ENCODE results near the gene PSMC3IP.

Gene PSMC3IP

DNA sequence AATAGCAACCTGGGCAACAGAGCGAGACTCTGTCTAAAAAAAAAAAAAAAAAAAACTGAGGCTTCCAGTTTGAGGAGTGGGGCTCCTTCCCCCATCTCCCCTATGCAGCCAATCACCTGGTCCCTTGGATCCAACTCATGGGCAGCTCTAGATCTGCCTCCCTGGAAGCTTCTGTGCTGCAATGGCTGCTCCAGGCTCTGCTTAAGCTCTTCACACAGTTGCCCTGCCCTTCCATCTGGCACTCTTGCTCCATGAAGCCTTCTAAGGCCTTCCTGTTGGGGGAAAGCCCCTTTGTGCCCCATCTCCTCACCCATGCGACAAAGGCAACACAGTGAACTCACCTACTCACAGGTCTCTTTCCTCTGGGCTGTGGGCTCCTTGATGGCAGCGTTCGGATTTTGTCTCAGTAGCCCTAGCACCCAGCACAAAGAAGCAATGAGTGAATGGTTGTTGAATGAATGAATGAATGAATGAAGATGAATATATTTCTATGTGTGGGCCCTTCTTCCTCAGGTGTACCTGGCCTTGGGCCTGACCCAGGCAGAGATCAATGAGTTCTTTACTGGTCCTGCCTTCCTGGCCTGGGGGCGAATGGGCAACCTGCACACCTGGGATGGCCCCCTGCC, 39.6 kb downstream of the PSMC3IP start:
- no peak for DNase-seq (ENCODE audit: low read depth)

DNA sequence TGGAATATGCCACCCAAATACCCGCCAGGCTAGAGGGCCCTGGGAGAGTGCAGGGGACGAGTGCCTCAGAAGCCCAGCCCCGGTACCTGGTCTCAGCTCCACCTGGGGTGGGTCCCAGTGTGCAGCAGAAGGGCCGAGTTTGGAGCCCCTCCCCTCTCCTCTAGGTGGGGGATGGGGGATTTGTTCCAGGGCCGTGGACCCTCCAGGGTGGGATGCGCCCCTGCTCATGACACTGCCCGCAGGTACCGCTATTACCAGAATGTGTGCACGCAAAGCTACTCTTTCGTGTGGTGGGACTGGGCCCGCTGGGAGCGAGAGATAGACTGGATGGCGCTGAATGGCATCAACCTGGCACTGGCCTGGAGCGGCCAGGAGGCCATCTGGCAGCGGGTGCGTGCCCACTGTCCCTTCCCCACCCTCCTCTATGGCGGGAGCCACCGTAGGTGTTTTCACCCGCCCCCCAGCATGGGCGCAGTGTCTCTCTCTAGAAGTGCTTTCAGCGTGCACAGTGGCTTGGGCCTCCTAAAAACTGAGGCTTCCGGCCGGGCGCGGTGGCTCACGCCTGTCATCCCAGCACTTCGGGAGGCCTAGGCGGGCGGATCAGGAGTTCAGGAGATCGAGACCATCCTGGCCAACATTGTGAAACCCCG, 40.2 kb downstream of the PSMC3IP start:
- DNase-seq (ENCODE audit: low read depth) = no peak

DNA sequence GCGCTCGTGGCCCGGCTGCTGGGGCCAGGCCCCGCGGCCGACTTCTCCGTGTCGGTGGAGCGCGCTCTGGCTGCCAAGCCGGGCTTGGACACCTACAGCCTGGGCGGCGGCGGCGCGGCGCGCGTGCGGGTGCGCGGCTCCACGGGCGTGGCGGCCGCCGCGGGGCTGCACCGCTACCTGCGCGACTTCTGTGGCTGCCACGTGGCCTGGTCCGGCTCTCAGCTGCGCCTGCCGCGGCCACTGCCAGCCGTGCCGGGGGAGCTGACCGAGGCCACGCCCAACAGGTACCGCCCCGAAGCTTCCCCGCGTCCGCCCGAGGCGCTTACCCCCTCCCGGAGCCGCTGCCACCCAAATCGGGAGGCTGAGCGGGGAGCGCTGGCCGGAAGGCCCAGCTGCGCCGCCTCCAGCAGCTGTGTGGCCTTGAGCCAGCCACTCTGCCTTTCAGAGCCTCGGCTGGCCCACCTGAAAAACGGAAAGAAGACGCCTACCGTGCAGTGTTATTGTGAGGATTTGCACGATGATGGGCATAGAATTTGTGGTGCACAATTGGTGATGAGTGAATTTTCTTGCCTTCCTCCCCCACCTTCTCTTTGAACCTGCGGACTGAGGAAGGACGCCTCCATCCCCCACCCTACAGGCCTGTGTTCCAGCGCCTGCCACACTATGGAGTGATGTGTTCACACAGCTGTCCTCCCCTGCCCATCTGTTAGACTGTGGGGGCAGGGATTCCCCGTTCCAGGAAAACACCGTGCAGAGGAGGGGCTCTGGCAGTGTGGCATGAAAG, 41.0 kb downstream of the PSMC3IP start:
- DNase-seq (ENCODE audit: low read depth) = peak; percentile 52

DNA sequence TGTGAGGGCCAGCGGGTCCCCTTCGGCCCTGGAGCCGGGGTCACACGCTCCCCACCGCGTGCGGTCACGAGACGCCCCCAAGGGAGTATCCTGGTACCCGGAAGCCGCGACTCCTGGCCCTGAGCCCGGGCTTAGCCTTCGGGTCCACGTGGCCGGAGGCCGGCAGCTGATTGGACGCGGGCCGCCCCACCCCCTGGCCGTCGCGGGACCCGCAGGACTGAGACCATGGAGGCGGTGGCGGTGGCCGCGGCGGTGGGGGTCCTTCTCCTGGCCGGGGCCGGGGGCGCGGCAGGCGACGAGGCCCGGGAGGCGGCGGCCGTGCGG, 41.5 kb downstream of the PSMC3IP start, which contains the start of gene NAGLU:
NAGLU (plus strand) TSS at position 194 of the 324 bp plus-strand sequence; CDS start at position 226, 32 bp downstream.
- peak; percentile 70 for DNase-seq (ENCODE audit: low read depth)

DNA sequence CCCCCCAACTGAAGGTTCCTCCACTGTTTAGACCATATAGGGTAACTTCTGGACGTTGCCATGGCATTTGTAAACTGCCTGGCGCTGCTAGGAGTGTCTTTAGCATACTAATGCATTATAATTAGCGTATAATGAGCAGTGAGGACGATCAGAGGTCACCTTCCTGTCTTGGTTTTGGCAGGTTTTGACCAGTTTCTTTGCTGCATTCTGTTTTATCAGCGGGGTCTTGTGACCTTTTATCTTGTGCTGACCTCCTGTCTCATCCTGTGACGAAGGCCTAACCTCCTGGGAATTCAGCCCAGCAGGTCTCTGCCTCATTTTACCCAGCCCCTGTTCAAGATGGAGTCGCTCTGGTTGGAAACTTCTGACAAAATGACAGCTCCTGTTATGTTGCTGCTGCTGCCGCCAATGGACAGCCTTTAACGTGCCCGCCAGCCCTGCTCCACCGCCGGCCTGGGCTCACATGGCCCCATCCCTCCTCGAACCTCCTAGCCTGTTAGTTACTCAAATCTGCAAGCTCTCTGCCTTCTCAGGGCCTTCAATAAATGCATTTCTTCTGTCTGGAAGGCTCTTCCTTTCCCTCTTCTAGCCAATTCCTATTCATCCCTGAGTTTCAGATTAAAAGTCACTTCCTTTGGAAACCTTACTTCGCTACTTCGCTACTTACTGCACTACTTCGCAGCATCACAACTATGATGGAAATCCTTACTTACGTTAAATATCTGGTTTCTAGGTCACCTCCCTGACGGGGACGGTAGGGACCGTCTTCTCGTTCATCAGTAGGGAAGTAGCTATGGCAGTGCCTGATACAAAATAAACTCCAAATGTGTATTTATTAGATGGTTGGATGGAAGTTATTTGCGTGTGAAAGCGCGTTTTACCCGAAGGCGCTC, 42.1 kb downstream of the PSMC3IP start:
- no peak for DNase-seq (ENCODE audit: low read depth)

DNA sequence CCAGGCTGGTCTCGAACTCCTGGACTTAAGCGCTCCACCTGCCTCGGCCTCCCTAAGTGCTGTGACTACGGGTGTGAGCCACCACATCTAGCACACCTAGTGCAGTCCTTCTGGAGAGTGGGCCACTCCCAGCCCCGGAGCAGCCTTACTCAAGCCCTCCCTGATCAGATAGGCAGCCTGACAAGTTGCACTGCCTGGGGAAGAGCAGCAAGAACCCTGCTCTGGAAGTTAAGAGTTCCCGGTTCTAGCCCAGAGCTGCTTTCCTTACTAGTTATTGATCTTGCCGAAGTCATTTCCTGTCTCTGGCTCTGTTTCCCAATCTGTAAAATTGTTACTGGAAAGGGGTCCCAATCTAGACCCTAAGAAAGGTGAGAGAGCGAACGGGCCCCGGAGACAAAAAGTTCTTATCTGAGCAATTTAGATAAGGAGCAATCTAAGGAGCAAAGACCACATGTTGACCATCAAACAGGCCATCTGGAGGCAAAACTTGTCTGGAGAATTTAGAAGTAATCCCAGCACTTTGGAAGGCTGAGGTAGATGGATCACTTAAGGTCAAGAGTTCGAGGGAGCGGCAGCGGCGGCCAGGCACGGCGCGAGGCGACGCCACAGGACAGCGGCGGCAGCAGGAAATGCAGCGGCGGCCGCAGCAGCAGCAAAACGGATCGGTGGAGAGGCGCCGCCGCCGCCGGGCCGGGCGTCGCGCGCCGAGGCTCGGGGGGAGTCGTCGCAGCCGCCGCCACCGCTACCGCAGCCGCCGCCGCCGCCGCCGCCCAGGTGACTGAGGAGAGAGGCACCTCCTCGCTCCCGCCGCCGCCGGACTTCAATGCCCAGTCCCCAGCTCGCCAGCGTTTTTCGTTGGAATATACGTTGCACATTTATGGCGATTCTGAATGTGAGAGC, 45.8 kb downstream of the PSMC3IP start:
- DNase-seq (ENCODE audit: low read depth) = no peak

DNA sequence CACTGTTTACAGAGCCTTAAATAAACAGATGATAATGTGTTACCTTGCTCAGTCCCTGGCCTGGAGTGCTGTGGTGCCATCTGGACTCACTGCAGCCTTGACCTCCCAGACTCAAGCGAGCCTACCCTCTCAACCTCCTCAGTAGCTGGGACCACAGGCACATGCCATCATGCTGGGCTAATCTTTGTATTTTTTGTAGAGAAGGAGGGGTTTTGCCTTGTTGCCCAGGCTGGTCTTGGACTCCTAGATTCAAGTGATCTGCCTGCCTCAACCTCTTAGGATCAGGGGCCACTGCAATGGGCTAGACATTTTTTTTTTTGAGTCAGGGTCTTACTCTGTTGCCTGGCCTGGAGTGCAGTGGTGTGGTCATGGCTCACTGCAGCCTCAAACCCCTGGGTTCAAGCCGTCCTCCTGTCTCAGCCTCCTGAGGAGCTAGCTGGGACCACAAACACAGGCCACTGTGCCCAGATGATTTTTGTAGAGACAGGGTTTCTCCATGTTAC, 46.5 kb downstream of the PSMC3IP start:
- DNase-seq (ENCODE audit: low read depth) = no peak

DNA sequence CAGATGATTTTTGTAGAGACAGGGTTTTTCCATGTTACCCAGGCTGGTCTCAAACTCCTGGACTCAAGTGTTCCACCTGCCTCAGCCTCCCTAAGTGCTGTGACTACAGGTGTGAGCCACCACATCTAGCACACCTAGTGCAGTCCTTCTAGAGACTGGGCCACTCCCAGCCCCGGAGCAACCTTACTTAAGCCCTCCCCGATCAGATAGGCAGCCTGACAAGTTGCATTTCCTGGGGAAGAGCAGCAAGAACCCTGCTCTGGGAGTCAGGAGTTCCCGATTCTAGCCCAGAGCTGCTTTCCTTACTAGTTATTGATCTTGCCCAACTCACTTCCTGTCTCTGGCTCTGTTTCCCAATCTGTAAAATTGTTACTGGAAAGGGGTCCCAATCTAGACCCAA, 48.5 kb downstream of the PSMC3IP start:
- no peak for DNase-seq (ENCODE audit: low read depth)

DNA sequence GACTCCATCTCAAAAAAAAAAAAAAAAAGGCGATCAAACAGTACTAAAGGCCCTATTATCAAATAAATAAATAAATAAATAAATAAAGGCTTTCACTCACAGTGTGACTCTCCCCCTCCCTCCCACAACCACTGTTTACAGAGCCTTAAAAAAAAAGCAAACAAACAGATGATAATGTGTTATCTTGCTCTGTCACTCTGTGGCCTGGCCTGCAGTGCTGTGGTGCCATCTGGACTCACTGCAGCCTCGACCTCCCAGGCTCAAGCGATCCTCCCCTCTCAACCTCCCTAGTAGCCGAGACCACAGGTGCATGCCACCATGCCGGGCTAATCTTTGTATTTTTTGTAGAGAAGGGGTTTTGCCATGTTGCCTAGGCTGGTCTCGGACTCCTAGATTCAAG, 49.6 kb downstream of the PSMC3IP start:
- no peak for DNase-seq (ENCODE audit: low read depth)

DNA sequence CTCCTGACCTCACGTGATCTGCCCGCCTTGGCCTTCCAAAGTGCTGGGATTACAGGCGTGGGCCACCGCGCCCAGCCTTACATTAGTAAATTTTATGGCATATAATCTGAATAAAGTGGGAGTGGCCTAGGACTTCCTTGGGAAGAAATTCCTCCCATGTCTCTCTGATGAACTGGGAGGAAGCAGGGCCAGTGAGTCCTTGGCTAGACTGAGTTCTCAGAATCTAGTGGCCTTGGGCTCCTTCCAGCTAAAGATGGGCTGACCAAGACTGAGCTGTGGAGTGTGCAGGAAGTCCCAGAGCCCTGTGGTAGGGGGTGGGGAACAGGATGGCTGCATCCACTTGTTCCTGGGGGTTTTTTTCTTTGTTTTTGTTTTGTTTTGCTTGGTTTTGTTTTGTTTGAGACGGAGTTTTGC, 51.5 kb downstream of the PSMC3IP start:
- DNase-seq (ENCODE audit: low read depth) = no peak

DNA sequence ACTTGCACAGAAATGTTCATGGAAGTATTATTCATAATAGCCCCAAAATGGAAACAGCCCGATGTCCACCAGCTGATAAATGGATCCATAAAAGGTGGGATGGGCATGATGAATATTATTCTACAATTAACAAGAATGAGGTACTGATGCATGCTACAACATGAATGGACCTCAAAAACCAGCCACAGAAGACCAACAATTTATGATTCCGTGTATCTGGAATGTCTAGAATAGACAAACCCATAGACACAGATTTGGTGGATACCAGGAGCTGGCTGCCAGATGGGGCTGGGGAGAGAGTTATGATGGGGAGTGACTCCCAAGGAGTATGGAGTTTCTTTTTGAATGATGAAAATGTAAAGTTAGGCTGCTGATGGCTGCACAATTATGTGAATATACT, 52.3 kb downstream of the PSMC3IP start:
- DNase-seq (ENCODE audit: low read depth) = no peak

DNA sequence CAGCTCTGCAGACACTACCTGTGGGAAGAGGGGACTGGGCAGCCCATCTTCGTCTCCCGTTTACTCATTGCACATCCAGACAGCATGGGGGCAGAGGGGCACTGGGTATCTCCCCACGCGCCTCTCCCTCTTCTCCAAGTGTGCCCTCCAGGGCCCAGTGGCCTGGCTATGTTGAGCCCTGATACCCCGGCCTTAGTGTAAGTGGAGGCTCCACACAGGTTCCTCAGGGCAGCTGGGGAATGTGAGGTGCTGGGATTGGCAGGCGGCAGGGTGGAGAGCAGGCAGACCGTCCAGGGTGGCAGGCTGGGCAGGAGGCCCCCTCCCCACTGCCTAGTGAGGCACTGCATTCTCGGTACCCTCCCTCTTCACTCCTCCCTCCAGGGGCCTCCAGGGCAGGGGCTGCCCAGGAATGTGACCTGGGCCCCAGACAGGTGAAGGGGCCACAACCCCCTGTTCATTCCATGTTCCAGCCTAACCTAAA, 54.7 kb downstream of the PSMC3IP start:
- no peak for DNase-seq (ENCODE audit: low read depth)

Data from stimulated activated CD8-positive, alpha-beta memory T cell treated with anti-CD3 and anti-CD28 coated beads, Interleukin-12 subunit alpha, Interleukin-12 subunit beta, amount 100 ng/mL, for 1 hour (primary cell).